Fibroblast of skin of abdomen (primary cell): ENCODE data around the gene SOHLH2.

Source experiments
- DNase-seq: peaks from one replicate; pipeline ENCODE4 v3.0.0-alpha.2; 2013

Gene SOHLH2

DNA sequence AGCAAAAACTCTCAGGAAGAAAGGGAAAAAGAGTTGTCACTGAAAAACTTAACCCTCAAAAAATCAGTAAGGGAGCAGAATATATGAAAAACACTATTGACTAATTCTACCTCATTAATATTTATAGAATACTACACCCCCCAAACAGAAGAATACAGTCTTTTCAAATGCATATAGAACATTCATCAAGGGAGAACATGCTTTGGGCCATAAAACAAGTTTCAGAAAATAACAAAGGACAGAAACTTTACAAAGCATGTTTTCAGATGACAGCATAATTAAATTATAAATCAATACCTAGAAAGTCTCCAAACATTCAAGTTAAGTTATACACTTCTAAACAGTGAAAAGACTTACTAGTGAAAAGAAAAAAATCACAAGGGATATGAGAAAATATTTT lies 30.5 kb downstream of the SOHLH2 start:
- DNase-seq: no peak

DNA sequence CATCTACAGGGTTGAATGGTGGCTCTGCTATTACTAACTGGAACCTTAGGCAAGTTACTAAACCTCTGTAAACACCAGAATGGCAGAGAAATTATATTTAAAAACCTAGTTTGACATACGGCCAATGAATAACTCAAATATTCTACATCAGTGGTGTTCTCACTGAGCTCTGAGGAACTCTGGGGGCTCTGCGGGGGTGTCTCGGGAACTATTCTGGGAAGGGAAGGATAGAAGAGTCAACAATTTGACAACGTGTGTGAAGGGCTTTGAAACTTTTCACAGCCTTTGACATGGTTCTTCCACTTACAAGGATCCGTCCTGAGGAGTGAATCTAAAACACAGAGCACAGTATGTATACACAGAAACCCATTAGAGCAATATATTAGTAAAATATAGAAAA lies 38.7 kb downstream of the SOHLH2 start:
- no peak for DNase-seq

DNA sequence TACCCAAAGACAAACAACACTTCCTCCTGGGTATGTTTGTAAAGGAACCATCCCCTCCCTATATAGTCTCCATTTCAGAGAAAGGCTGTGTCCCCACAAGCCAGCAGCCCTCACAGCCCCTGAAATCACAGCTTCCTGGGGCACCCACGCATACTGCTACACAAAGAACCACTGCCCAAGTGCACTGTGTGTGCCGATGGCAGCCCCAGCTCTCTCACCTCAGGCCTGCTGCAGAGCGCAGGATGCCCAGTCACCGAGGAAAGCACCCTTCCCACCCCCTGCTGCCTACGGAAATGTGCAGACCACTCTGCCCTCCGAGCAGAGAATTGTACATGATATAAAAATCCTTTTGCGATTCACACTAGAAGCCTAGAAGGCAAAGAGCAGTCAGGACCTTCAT lies 39.4 kb downstream of the SOHLH2 start:
- no peak for DNase-seq

DNA sequence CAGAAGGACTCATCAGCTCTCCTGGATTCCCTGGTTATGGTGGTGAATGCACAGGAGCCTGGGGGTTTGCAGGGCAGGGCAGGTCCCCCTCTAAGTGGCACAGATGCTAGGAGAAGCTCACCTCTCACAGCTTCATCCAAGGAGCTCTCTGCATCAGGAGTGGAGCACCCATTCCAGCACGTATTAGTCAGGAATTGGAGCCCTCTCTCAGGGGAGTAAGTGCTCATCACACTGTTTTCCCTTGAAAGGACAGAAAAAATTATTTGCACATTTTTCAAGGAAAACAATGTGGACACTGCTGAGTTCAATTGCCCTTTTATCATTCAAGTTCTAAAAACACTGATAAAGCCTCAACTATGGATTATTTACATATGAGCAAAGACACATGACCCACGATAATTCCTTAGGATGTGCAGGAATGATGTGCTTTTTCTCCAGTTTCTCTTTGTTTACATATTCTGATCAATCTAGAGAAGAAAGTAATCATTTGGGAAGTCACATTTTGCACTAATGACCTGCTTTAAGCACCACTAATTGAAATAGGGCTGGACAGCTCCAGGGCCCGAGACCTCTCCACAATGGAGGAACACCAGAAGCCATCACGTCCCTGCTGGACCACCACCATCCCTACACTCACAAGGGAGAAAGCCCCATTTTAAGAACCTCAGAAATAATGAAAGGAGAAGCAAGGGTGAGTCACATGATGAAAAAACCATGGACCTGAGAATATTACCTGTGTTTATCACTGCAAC lies 40.6 kb downstream of the SOHLH2 start:
- DNase-seq: no peak

DNA sequence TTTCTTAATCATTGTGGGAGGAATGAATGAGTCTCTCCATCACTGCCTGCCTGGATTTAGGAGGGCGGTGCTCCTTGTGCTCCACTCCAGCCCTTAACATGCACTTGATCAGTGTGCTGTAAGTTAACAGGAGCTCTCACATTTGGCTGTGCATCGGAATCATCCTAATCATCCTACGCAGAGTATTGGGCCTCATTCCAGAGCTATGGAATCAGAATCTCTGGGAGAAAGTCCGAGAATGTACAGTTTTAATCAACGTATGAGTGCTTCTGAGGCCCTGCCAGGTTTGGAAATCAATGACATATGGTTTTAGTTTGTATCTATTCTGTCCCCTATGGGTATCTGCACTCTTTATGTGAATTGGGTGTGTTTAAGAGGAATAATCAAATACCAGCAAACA lies 48.3 kb downstream of the SOHLH2 start:
- DNase-seq: peak; percentile 86

DNA sequence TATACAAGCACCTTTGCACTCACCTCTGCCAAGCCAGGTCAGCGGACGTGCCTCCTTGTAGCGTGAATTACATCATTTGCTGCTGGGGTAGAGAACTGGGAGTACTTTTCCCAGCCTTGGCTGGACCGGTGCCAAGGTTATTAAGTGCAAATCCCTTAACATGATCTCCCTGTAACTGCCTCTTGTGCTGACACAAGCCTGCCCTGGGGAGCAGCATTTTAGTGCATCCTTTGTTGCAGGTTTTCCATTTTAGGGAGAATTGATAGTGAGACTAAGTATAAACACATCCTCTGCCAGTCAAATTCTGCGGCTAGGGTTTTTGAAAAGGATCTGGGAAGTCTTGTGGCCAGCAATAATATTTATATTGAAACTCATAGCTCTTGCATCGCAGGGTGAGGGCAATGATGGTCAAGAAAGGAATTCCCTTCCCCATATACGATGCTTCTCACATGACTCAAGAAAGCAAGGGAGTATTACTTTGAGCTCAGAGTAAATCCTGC lies 50.5 kb downstream of the SOHLH2 start:
- peak; percentile 92 for DNase-seq

DNA sequence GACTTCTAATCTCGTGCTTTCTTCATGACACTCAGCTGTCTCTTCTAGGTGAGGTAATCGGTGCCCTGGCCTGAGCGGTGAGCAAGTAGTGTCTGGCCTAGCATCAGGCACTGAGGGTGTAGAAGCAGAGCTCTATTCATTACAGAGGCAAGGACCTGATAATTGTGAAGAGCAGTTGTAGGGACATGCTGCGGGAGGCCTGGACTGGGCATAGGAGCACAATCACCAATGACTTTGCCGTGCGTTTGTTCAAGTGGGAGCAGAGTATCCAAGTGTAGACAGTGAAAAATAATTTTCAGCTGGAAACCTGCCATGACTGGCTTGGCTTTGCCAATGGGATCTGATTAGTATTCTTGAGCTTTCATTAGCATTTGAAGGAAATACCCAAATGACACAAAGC lies 51.1 kb downstream of the SOHLH2 start:
- no peak for DNase-seq

DNA sequence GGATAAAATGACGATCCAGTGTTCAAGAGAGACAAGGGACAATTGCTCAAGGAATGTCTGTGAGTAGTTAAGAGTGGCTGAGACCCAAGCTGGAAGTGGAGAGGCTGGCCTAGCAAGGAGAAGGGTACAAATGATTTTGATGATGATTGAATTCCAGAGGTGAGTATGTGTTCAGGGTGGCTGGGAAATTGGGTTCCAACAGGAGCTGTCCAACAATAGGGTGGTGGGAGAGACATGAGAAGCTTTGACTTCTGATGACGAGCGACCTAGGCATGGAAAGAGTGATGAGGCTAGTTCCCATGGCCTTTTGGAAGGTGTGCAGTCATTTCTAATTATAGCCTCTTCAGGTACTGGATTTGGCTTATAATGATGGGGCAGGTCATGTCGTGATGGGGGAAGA lies 54.1 kb downstream of the SOHLH2 start:
- DNase-seq: no peak

DNA sequence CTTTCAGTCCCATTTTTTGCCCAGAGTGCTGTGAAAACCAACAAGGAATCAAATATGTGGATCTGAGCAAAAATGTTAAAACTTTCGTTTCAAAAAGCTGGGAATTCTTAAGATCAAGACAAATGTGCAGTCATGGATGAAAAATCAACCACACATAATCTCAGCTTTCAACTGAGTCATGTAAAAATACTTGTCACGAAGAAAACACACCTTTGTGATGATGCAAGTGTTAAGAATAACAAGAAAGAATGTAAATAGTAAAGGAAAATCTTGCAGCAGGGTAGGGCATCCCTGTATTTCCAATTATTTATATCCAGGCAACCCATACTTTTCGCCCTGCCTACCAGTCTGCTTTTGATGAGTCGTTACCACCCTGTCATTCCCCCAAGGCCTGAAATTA lies 55.7 kb downstream of the SOHLH2 start:
- no peak for DNase-seq

DNA sequence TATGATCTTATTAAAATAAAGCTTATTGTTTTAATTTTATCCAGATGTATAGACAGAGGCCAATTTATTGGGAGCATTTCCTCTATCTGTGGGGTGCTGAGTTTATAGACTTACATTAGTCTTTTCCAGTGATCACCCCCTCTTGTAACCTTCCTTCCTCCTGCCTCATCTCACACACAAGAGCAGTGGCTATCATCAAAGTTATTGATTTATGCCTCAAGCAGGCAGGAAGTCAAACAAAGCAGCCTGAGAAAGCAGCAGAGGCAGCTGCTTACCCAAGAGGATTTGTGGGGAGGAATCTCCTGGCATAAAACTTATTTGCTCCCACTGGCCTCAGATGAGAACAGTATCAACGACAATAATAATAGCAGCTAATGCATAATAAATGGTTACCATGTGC lies 56.9 kb downstream of the SOHLH2 start:
- DNase-seq: peak; percentile 60

DNA sequence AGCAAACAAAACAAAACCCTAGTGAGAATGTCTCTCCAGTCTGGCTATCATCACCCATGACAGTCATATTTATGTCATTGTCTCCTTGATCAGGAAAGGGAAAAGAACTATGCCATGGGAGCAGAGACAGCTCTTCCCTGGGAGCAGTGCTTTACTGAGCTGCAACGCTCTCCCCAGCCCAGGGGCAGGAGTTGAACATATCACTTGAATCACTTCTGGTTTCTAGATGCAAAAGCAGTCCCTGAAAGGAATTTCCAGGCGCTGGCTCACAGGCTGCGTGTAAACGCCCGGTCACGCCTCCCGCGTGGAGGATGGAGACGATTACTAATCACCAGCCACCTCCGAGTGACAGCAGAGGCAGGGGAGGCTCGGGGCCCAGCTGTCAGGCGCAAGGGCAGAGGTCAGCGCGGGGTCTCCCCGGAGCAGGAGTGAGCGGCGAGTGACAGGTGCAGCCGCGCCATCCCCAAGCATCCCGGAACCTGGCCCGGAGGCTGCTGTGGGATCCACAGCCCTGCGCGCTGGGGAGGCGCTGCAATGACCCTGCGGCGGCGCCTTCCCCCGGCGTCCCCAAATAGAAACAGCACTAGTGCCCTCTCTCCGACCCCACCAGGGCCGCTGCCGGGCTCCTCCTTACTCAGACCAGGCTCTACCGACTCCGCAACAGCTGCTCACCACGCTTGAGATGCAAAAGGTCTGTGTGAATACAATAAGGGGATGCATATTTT lies 59.6 kb downstream of the SOHLH2 start:
- DNase-seq: no peak

DNA sequence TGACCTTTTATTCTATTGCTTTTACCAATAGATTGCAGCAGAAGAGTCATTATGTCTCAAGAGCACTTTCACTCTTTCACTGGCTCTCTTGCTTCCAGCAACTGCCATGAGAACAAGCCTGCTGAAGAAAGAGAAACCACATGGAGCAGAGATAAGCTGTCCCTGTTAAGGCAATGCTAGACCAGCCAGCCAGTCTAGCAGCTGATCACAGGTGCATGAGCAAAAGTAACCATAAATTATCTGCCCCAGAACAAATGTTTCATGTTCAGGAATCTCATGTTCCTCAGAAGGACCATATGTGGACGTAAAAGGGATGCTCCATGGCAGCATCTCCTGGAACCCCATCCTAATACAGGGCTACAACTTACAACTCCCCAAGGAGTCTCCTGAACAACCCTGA lies 62.8 kb downstream of the SOHLH2 start:
- DNase-seq: no peak

DNA sequence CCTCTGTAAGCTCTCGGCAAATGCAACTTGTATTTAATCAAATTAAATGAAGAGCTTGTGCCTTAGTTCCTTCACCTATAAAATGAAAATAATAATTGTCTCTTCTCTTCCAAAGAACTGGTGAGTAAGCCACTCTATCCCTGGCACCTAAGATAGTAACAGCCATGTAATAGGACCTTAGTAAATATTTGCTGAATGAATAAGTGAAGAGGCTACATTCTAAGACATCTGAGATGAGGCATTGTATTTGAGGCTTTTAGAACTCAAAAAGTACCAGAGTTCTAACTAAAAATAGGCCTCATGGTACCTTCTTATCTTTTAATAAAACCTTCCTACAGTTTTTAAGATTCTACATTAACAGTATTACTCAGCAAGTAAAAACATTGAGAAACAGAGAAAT lies 65.9 kb downstream of the SOHLH2 start:
- peak; percentile 40 for DNase-seq

DNA sequence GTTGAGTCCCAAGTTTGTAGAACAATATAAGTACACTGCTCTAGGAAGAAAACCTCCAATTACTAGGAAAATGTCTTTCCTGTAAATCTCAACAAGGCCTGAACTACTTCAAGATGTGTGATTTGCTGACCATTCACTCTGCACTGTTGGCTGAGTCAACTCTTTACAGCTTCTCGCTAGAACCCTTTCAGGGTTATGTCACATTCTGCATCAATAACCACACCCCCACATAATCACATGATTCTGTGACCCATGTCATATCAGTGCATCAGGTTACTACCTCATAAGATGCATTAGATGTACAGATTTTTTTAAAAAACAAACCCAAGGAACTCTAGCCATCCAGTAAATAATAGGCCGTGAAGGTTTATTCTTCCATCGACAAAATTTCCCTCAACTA lies 67.0 kb downstream of the SOHLH2 start:
- DNase-seq: no peak

DNA sequence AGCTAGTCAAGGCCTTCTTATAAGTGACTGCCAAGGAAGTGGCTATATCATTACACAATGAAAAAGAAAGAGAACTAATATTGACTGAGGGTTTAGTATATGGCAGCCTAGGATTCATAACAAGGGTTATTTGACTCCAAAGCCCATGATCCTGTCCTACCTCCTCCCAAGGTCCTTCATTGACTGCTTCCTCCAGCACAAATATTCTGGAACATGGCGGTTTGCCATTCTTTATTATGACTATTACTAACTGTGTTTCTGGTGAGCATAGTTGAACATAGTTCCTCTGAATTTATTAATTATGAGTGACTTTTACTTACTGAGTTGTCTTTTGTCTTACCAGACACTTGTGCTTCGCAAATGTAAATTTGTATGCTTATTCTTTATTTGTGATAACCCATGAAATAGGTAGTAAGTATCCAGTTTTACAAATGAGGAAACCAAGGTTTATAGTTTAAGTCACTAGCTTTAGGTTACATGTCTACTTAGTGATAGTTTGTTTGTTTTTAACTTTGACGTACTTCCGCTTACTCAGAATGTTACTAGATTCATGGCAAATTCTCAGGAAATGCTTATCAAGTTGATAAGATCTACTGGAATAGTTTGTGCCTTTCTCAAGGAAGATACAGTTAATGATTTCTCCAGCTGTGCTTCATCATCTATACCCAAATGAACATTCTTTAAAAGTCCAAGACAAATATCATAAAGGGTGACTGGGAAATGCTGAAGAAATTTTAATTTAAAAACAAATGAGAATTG lies 67.7 kb downstream of the SOHLH2 start:
- DNase-seq: no peak

DNA sequence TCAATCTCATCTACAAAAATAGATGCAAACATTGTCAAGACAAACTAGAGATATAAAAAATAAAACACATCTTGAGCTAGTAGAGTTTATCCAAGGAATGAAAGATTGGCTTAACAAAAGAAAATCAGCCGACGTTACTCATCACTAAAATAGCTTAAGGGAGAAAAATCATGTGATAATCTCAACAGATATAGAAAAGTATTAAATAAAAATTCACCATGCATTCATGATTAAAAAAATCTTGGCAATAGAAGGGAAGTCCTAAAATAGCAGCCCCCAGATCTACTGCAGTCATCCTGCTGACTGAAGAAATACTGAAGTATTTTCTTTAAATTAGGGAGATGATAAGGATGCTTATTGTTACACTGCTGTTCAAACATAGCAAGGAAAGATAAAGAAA lies 70.6 kb downstream of the SOHLH2 start:
- DNase-seq: no peak

DNA sequence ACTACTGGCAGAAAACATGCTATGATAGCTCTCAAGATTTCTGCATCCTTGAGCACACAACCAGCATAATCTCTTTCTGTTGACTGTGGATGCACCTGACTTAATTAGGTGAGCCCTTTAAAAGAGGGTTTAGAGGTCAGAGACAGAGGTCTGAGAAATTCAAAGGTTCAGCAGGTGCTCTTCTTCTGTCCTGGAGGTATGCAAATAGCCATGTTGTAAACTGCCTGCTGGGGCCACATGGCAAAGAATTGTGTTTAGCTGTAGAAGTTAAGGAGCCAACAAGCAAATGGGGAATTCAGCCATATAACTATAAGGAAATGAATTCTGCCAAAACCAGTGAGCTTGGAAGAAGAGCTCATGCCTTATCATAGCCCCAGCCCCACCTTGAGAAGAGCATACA lies 71.6 kb downstream of the SOHLH2 start:
- no peak for DNase-seq

DNA sequence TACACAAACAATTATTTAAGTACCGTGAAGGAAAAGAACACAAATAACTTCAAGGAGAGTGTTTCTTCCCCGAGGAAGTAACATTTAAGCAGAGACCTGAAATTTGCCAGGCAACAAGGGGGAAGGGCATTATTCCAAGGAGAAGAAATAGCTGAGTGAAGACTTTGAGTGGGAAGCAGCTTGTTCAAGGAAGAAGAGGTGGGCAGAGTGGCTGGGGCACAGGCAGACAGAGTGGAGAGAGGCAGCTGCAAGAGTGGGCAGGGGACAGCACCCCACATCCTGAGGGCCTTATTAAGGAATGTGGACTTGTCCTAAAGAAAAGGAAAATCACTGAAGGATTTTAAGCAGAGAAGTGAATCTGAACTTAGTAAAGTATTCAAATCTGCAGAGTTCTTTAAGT lies 78.5 kb downstream of the SOHLH2 start:
- no peak for DNase-seq

DNA sequence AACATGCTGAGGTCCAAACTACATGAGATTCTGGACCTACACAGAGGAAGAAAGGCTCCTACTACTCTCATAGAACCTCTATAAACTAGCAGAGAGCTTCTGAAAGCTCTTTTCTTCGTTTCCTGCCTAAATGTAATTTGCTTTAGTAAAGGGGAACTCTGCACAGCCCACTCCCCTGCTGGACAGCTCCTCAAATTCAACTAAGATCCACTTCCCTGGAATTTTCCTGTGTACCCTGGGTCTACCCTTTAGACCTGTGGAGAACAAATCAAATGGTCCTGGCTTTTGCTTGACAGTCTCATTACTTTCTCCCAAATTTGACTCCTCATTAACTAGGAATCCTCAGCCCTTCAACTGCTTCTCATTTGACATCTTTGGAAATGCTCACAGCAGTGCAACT lies 79.7 kb downstream of the SOHLH2 start:
- no peak for DNase-seq

DNA sequence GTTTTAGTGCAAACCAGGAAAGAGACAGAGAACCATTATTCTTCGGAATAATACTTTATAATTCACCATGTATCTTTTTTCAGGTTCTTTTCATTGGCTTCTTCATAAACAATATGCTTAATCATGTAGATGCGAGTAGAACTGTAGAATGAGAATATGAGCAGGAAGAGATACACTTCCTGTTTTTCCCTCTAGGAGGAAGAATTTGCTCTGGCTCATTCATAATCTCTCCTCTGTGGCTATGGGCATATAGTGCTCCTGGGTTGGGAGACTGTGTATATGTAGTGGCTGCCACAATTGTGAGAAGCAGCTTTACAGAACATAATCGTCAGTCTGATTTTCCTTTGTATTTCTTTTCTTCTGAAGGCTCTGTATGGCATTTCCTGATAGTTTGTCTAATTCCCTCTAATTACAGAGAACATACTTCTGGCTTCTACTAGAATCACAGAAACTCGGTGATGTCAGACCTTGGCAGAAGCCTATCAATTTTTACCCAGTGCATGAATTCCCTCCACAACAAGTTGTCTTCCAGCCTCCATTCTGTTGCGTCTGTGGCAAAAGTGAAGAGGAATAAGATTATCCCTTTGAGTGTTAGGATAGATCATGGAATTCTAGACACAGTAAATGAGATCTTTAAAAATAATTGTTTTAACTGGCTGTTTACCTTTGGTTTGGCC lies 80.3 kb downstream of the SOHLH2 start:
- DNase-seq: no peak

DNA sequence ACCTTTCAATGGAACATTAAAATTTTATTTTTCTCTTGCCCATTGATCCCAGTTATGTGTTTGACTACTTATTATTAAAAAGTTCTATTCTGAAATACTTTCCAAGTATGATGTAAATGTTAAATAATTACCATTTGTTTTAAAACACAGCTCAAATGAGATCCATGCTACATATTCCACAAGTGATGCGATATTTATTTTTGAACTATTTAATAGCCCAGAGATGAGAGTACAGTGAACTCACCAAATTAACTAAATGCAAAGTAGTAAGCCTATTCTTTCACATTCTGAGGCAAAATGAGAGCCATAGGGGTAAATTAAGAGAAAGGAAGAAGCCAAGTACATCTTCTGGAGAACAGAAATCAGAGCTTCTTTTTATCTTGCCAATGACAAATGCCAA lies 82.0 kb downstream of the SOHLH2 start:
- no peak for DNase-seq

DNA sequence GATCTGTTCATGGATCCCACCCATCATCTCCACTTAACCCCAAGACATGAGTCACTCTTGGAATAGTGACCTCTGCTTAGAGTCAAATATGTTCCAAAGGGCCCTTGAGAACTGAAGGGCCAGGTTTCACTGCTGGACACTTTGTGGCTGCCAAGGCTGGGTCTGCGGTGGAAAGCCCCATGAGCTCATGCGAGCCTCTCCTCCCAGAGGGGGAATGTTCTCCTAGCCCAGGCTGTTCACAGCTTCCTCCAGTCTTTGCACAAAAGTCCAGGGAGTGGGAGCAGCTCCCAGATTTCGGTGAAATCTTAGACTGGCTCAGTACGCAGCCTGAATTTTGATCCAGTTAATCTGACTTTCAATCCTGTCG lies 82.4 kb downstream of the SOHLH2 start:
- DNase-seq: peak; percentile 23
